Prostate gland (tissue), 2 donors: ENCODE results near the gene LRRC2.

Experiments
- CTCF ChIP-seq, 4 experiments: fragments of 200-600 bp in 2 of 4; fragments of 450-650 bp in 2 of 4; sonication (generic) in 2 of 4; IDR thresholded peaks; 1 replicate in 3 of 4; 2 replicates in 1 of 4; pipeline ENCODE4 v1.5.1; 2016 to 2019; ENCODE audit warnings: antibody characterized with exemption in 4 of 4, mild to moderate bottlenecking in 2 of 4, moderate library complexity in 2 of 4
- POLR2A ChIP-seq: fragments of 450-650 bp; IDR thresholded peaks from one replicate; pipeline ENCODE4 v1.6.1; 2016; ENCODE audit warnings: antibody characterized with exemption, mild to moderate bottlenecking

DNA sequence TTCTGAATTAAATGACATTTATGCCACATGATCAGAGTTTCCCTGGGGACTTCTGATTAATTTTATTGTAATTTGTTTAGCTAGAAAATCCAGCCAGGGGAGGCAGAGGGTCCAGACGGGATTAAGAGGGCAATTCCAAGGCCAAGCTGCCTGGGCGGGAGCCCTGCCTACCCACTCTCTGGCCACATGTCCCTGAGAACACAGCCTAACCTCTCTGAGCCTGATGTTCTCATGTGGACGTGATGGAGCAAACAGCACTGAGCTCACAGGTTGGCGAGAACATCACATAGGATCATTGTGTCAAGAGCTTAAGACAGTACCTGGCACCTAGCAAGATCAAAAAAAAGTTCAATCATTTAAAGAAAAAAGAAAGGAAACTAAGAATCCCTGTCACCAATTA is 1.0 kb downstream of the LRRC2 start:
- TF ChIP-seq CTCF (IDR thresholded peaks at IDR 0.05), result no peak
- no peak for TF ChIP-seq POLR2A
